Spleen (tissue), 7 donors: ENCODE results near the gene SDK2.

ENCODE experiments used
- POLR2A ChIP-seq, 3 donors: fragments of 450-650 bp; IDR thresholded peaks; one replicate each; pipeline ENCODE4 v1.5.1; 2017; ENCODE audit warnings: antibody characterized with exemption in 3 of 3, mild to moderate bottlenecking in 1 of 3
- TF ChIP-seq, protein P1 (sequence below), 11 experiments: fragments of 200-600 bp in 7 of 11; fragments of 450-650 bp in 4 of 11; sonication (generic) in 4 of 11; IDR thresholded peaks in 8 of 11; conservative IDR thresholded peaks in 3 of 11; 1 replicate in 7 of 11; 2 replicates in 4 of 11; pipeline versions ENCODE4 v1.4.0 to v1.8.0; 2016 to 2021; ENCODE audit warnings: antibody characterized with exemption in 11 of 11, inconsistent platforms in 4 of 11, mild to moderate bottlenecking in 1 of 11
- donor health status: DM: no; HTN: no; CAD: no; lungs with moderate emphysema.
- donor health status: DM: no; HTN: no; CAD: no.
- donor health status: DM: no; HTN: no; CAD: no.

DNA sequence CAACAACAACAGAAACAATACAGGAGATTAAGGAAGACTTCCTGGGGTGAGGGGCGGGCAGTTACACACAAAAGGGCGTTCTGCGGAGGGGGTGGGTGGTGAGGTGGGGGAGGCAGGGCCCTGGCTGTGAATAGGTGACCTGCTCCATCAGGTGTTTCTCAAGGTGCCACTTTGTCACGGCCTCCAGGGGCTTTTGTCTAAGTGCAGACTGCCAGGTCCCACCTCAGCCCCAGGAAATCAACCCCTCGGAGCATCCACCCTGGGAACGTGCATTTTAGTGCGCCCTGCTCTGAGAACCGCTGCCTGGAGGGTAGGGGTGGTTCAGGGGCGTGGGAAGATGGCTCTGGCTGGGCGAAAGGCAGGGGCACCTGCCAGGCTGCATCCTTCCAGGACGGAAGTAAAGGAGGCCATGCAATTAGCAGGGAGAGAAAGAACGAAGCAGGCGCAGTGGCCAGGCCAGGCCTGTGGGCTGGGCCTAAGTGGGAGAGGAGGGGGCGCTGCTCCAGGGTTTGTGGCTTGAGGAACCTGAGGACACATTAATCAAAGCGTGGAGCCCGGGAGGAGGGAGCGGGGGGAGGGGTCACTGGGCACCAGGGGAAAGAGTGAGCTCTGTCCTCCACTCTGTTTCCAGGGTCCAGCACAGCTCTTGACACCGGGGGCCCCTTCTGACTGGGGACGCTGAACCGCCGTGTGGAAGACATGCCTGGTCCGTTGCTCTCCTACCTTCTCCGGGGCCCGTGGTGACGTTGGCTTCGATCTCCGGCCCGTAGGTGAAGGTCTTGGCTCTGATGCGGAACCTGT is 283.1 kb downstream of the SDK2 start:
- TF ChIP-seq, protein P1, sequence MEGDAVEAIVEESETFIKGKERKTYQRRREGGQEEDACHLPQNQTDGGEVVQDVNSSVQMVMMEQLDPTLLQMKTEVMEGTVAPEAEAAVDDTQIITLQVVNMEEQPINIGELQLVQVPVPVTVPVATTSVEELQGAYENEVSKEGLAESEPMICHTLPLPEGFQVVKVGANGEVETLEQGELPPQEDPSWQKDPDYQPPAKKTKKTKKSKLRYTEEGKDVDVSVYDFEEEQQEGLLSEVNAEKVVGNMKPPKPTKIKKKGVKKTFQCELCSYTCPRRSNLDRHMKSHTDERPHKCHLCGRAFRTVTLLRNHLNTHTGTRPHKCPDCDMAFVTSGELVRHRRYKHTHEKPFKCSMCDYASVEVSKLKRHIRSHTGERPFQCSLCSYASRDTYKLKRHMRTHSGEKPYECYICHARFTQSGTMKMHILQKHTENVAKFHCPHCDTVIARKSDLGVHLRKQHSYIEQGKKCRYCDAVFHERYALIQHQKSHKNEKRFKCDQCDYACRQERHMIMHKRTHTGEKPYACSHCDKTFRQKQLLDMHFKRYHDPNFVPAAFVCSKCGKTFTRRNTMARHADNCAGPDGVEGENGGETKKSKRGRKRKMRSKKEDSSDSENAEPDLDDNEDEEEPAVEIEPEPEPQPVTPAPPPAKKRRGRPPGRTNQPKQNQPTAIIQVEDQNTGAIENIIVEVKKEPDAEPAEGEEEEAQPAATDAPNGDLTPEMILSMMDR (IDR thresholded peaks at IDR 0.05 in 8 of 11, conservative IDR thresholded peaks at IDR 0.05 in 3 of 11) = no peak
- TF ChIP-seq POLR2A (IDR thresholded peaks at IDR 0.05) = no peak
